OCI-LY7 (cell line): ENCODE results near the gene FST. TPM values are rescaled to one million over a fixed set of nuclear protein-coding genes. Genes with fewer than 3 reads are reported as not detected.

Experiments
- BruUV-seq: library from RNA; stranded (reverse); fragments of 400-500 nt; replicated peaks from 2 replicates; lab custom pipeline; 2021; lab: Mats Ljungman, UMichigan
- CTCF ChIA-PET: fragments of 300-600 bp; sonication (Branson Sonifier 250); formaldehyde crosslinking; loops from one replicate; lab custom pipeline; 2022; ENCODE audit warnings: antibody characterized with exemption; ENCODE audit not compliant: unreplicated experiment; lab: Charles Lee
- POLR2A ChIA-PET: fragments of 300-600 bp; sonication (Branson Sonifier 250); formaldehyde crosslinking; loops from one replicate; lab custom pipeline; 2022; ENCODE audit warnings: antibody characterized with exemption; lab: Charles Lee
- DNase-seq: peaks from one replicate; pipeline ENCODE4 v3.0.0-alpha.2; 2015; ENCODE audit warnings: low spot score
- H2AFZ ChIP-seq: fragments of 200-600 bp; sonication (generic), shearing (Covaris generic); 2 replicates; pipeline ENCODE4 v1.6.1; 2014; ENCODE audit warnings: mild to moderate bottlenecking, antibody characterized with exemption, low read length, moderate library complexity
- H3K27ac ChIP-seq: fragments of 200-600 bp; sonication (generic); 2 replicates; pipeline ENCODE4 v1.5.1; 2014; ENCODE audit warnings: mixed run types, low read depth, mild to moderate bottlenecking, moderate library complexity, low read length, inconsistent platforms; ENCODE audit not compliant: poor library complexity, severe bottlenecking
- H3K36me3 ChIP-seq: fragments of 200-600 bp; sonication (generic); 2 replicates; pipeline ENCODE4 v1.6.1; 2014; ENCODE audit warnings: mild to moderate bottlenecking, antibody characterized with exemption, low read length, moderate library complexity, mixed read lengths; ENCODE audit not compliant: insufficient read depth
- H3K4me1 ChIP-seq: fragments of 200-600 bp; sonication (generic); 2 replicates; pipeline ENCODE4 v1.5.1; 2014; ENCODE audit warnings: mild to moderate bottlenecking, low read length; ENCODE audit not compliant: insufficient read depth, poor library complexity, severe bottlenecking
- H3K4me2 ChIP-seq: fragments of 200-600 bp; sonication (generic); 2 replicates; pipeline ENCODE4 v1.6.1; 2014; ENCODE audit warnings: mild to moderate bottlenecking, low read length
- H3K4me3 ChIP-seq: fragments of 200-600 bp; sonication (generic); 2 replicates; pipeline ENCODE4 v1.5.1; 2014; ENCODE audit warnings: mild to moderate bottlenecking, low read depth, low read length; ENCODE audit not compliant: poor library complexity, severe bottlenecking
- H3K79me2 ChIP-seq: fragments of 200-600 bp; sonication (generic); 2 replicates; pipeline ENCODE4 v1.6.1; 2016; ENCODE audit warnings: low read depth, mild to moderate bottlenecking, low read length, moderate library complexity, mixed read lengths; ENCODE audit not compliant: insufficient read depth
- H3K9me2 ChIP-seq: fragments of 200-600 bp; sonication (generic); 2 replicates; pipeline ENCODE4 v1.6.1; 2016; ENCODE audit warnings: mild to moderate bottlenecking, low read length, mixed read lengths; ENCODE audit not compliant: insufficient read depth
- H3K9me3 ChIP-seq: fragments of 200-600 bp; sonication (generic); 2 replicates; pipeline ENCODE4 v1.6.1; 2014; ENCODE audit warnings: mild to moderate bottlenecking, mixed run types, low read length, mixed read lengths
- H4K20me1 ChIP-seq: fragments of 200-600 bp; sonication (generic); 2 replicates; pipeline ENCODE4 v1.6.1; 2014; ENCODE audit warnings: mild to moderate bottlenecking, antibody characterized with exemption, low read length, moderate library complexity, mixed read lengths; ENCODE audit not compliant: insufficient read depth
- EZH2phosphoT487 ChIP-seq: fragments of 200-600 bp; sonication (generic); IDR thresholded peaks from 2 replicates; pipeline ENCODE4 v1.6.1; 2018; ENCODE audit warnings: low read depth, borderline replicate concordance, mild to moderate bottlenecking, mixed run types, antibody characterized with exemption, low read length, moderate library complexity, mixed read lengths
- intact Hi-C: fragments of 100-400 bp; cut with micrococcal nuclease; formaldehyde crosslinking; loops from one replicate; pipeline ENCODE4 v1.10.0; 2022; ENCODE audit not compliant: unreplicated experiment
- total RNA-seq, 2 experiments: library from RNA; depleted of rRNA in 1 of 2; stranded (reverse); fragments of >200 nt in 1 of 2; shearing (Covaris generic) in 1 of 2; gene quantifications; 2 replicates each; pipeline ENCODE4 v1.2.3, GENCODE V29; 2014 to 2022
- TF ChIP-seq, protein P1 (sequence below): fragments of 200-600 bp; sonication (generic); conservative IDR thresholded peaks from 2 replicates; pipeline ENCODE4 v1.5.1; 2014; ENCODE audit warnings: mild to moderate bottlenecking, antibody characterized with exemption, low read length, moderate library complexity, mixed read lengths

The FST gene
- total RNA-seq, 2 experiments from 2014 or later, result not detected

DNA sequence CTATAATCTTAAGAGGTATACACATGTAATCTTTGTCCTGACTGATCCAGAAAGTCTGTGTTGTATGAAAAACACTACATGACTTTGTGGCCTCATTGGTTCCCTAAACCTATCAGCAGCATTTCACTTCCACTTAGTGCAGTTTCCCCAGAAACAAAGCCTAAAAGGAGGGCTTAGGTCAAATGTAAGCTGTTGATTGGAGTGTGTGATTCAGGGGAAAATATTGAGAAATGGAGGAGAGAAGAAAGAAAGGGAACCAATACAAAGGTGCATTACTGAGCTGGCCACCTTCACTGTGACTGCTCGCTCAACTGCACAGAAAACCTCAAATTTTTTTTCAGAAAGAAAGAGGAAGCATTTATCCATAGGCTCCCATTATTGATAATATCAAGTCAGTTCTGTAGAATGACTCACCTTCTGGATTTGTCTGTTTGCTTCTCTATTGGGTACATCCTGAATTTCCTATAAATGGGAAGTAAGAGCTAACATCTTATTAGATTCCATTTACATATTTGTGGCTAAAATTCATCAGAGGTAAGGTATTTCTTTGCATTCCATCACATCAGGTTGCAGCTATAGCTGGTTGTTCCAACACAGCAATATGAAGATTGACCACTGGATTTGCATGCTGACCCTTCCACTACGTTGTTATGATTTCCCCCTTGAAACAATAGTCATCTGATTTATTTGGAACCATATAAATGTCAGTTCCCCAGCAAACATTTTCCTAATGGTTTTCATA, 10.3 kb upstream of the FST start:
- H3K27ac ChIP-seq, result no peak overlapping the region
- CTCF ChIA-PET, result no interaction called here
- no peaks in the 10 kb centered on the region for H3K36me3 ChIP-seq
- no peak overlapping the region for H3K4me2 ChIP-seq
- intact Hi-C loops, result no loop called here
- H3K9me3 ChIP-seq, result no peaks in the 10 kb centered on the region
- TF ChIP-seq EZH2phosphoT487, result no peak
- TF ChIP-seq, protein P1, sequence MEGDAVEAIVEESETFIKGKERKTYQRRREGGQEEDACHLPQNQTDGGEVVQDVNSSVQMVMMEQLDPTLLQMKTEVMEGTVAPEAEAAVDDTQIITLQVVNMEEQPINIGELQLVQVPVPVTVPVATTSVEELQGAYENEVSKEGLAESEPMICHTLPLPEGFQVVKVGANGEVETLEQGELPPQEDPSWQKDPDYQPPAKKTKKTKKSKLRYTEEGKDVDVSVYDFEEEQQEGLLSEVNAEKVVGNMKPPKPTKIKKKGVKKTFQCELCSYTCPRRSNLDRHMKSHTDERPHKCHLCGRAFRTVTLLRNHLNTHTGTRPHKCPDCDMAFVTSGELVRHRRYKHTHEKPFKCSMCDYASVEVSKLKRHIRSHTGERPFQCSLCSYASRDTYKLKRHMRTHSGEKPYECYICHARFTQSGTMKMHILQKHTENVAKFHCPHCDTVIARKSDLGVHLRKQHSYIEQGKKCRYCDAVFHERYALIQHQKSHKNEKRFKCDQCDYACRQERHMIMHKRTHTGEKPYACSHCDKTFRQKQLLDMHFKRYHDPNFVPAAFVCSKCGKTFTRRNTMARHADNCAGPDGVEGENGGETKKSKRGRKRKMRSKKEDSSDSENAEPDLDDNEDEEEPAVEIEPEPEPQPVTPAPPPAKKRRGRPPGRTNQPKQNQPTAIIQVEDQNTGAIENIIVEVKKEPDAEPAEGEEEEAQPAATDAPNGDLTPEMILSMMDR, result no peak
- H2AFZ ChIP-seq, result no peak overlapping the region
- H3K79me2 ChIP-seq, result no peaks in the 10 kb centered on the region
- no peak overlapping the region for H3K4me3 ChIP-seq
- DNase-seq, result no peak
- POLR2A ChIA-PET, result interaction anchor here (0.6 kb wide), 1 partner anchor 9 kb away, joined by 3 read pairs; no protein-coding TSS in a partner anchor
- BruUV-seq, result no TSS peak
- no peaks in the 10 kb centered on the region for H3K9me2 ChIP-seq
- no peaks in the 10 kb centered on the region for H3K4me1 ChIP-seq
- H4K20me1 ChIP-seq, result no peaks in the 10 kb centered on the region

DNA sequence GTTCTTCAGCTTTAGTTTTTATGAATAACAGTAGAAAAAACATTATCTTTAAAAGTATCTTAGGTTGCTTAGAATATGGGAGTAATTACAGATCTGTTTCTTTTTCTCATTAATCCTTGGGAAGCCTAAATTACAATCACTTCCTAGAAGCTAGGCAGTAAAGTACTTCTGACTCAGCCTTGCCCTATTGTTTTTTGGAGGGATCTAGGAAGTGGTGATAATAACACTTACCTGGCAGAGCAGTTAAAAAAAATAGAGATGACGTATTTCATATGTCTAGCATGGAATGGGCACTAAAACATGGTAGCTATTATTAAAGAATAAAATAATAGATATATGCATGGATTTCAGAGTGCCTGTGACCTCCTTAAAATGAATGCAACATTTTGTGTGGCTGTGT, 8.2 kb upstream of the FST start:
- no peak overlapping the region for H3K4me2 ChIP-seq
- no TSS peak for BruUV-seq
- H3K9me2 ChIP-seq, result no peaks in the 10 kb centered on the region
- H3K4me1 ChIP-seq, result no peaks in the 10 kb centered on the region
- no peak for TF ChIP-seq EZH2phosphoT487
- ChIA-PET CTCF (no interaction called here), POLR2A (no interaction called here)
- no peaks in the 10 kb centered on the region for H3K9me3 ChIP-seq
- no peak overlapping the region for H3K27ac ChIP-seq
- no peak overlapping the region for H2AFZ ChIP-seq
- H3K4me3 ChIP-seq, result no peak overlapping the region
- intact Hi-C loops, result no loop called here
- no peaks in the 10 kb centered on the region for H3K79me2 ChIP-seq
- H4K20me1 ChIP-seq, result no peaks in the 10 kb centered on the region
- DNase-seq, result no peak
- H3K36me3 ChIP-seq, result no peaks in the 10 kb centered on the region

DNA sequence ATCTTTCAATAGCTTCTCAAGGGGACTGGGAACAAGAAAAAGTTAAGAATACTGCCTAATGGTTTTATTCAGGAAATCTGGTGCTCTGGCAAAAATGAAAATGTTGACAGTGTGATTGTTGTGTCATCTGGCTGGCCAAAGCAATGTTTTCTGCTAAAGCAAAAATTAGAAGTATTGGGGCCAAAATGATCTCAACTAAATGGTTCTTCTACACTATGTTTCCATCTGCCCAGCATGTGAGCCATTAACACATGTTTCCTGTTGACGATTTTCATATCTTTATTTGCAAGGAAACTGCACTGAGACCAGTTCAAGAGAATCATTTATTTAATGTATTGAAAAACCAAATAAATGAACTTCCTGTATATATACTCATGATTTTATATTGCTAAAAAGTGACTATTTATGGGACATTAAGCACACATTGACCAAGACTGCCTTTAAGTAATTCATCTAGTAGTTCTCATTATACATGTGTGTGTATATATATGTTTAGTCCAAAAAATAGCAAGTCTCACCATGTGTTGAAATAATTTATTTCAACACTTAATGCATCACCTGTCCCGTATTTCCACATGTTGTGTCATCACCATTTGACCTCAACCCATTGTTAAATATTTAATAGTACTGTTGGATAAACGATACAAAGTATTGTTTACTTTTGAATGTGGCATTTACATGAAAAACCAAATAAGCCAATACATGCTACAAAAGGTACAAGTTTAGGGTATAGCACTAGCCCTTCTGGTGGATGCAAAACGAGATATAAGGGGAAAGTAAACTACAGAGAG, 7.5 kb upstream of the FST start:
- intact Hi-C loops, result no loop called here
- no peaks in the 10 kb centered on the region for H4K20me1 ChIP-seq
- no peak overlapping the region for H3K4me3 ChIP-seq
- BruUV-seq, result no TSS peak
- POLR2A ChIA-PET, result no interaction called here
- H2AFZ ChIP-seq, result no peak overlapping the region
- no peaks in the 10 kb centered on the region for H3K79me2 ChIP-seq
- H3K9me3 ChIP-seq, result no peaks in the 10 kb centered on the region
- H3K9me2 ChIP-seq, result no peaks in the 10 kb centered on the region
- H3K27ac ChIP-seq, result no peak overlapping the region
- H3K36me3 ChIP-seq, result no peaks in the 10 kb centered on the region
- no peak for DNase-seq
- no peak overlapping the region for H3K4me2 ChIP-seq
- CTCF ChIA-PET, result no interaction called here
- no peak for TF ChIP-seq EZH2phosphoT487
- no peaks in the 10 kb centered on the region for H3K4me1 ChIP-seq
